ENCODE measurements around the gene PERM1.

DNA sequence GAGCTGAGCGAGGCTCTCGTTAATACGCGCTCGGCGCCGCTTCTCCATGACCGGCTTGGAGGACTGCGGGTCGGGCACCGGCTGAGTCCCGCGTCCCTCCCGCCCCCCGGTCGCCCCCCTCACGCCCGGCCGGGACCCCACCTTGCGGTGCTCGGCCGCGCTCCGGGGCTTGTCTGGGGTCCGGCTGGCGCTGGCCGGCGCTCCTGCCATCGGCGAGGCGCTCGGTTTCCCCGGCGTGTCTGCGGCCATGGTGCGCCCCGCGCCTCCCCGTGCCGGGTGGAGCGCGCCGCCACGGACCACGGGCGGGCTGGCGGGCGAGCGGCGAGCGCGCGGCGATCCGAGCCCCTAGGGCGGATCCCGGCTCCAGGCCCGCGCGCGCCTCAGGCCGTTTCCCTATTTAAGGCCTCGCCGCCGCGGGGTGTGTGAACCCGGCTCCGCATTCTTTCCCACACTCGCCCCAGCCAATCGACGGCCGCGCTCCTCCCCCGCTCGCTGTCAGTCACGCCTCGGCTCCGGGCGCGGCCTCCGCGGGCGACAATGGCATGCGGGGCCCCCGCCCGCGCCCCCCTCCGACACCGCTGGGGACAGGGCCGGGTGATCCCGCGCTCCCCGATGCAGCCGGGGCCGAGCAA lies 17.9 kb upstream of the PERM1 start, which contains the start of gene HES4:
- TF ChIP-seq, protein P1, sequence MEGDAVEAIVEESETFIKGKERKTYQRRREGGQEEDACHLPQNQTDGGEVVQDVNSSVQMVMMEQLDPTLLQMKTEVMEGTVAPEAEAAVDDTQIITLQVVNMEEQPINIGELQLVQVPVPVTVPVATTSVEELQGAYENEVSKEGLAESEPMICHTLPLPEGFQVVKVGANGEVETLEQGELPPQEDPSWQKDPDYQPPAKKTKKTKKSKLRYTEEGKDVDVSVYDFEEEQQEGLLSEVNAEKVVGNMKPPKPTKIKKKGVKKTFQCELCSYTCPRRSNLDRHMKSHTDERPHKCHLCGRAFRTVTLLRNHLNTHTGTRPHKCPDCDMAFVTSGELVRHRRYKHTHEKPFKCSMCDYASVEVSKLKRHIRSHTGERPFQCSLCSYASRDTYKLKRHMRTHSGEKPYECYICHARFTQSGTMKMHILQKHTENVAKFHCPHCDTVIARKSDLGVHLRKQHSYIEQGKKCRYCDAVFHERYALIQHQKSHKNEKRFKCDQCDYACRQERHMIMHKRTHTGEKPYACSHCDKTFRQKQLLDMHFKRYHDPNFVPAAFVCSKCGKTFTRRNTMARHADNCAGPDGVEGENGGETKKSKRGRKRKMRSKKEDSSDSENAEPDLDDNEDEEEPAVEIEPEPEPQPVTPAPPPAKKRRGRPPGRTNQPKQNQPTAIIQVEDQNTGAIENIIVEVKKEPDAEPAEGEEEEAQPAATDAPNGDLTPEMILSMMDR (IDR thresholded peaks at IDR 0.05; ENCODE audit: insufficient read depth, low read length, poor library complexity, severe bottlenecking): no peak
- TF ChIP-seq EZH2phosphoT487 (conservative IDR thresholded peaks at IDR 0.05; ENCODE audit: low read length): no peak

All from SU-DHL-6 (cell line).